Measurements from ENCODE around the gene HBG1. TPM values are rescaled to one million over a fixed set of nuclear protein-coding genes. Genes with fewer than 3 reads are reported as not detected.
"Not testable (repeated sequence)": the region's sequence is repeated elsewhere in the genome, so short reads cannot be mapped to it uniquely, and the experiment has no call there.

Gene HBG1
- total RNA-seq, 5 donors from 2014 or later (not counting 1 experiment from before 2014, with no cell fraction given): 1.8 to 6.4 (median 3.3) TPM; not detected in 2

DNA sequence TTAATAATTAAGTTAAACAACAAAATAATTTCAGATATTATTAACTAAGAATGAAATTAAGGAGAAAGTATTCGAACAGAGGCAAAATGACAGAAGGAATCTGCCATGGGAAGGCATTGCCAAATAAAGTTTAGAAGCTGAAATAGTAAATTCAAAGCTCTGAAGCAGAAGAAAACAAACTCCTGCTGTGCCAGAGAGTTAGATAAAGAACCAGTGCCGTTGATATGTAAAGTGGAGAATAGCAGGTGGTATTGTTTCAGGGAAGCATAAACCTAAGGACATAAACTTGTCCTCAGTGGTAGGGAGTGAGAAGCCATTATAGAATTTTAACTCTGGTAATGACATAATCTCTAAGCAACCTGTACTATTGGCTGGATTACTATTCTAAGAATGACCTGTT is 7.6 kb upstream of the HBG1 start:
- no peak for DNase-seq
- POLR2A ChIA-PET: no interaction called here
- H3K4me3 ChIP-seq (ENCODE audit: control insufficient read depth in 1 of 2, extremely low read depth in 1 of 2, low read length in 1 of 2): no peak overlapping the region
- peaks cover 0 to 8% of the 10 kb centered on the region in 2 experiments for H3K27me3 ChIP-seq (replicated peaks in 1 of 2; ENCODE audit: control insufficient read depth in 2 of 2, extremely low read depth in 1 of 2, insufficient read depth in 2 of 2, low read length in 1 of 2)
- H3K36me3 ChIP-seq (ENCODE audit: control insufficient read depth in 2 of 2, extremely low read depth in 1 of 2, insufficient read depth in 1 of 2, low read length in 1 of 2): no peaks in the 10 kb centered on the region
- no peak overlapping the region for H3K27ac Mint-ChIP-seq
- WGBS (ENCODE audit: insufficient coverage): no CpG with 5 or more reads among the region's 2 CpGs
- H3K4me3 Mint-ChIP-seq: no peak overlapping the region
- CTCF ChIA-PET: no interaction called here
- peaks cover 3 to 22% of the 10 kb centered on the region in 2 donors for H3K27me3 Mint-ChIP-seq
- H3K27ac ChIP-seq (ENCODE audit: low read length): no peak overlapping the region
- no peak for ATAC-seq (replicated peaks in 1 of 4)
- peaks cover 0 to 8% (median 5%) of the 10 kb centered on the region in 3 donors for H3K9me3 Mint-ChIP-seq
- no peaks in the 10 kb centered on the region for H3K9me3 ChIP-seq
- no peaks in the 10 kb centered on the region for H3K36me3 Mint-ChIP-seq
- no peaks in the 10 kb centered on the region for H3K4me1 ChIP-seq (ENCODE audit: control insufficient read depth in 1 of 2, extremely low read depth in 1 of 2, insufficient read depth in 2 of 2, low read length in 2 of 2)
- no peaks in the 10 kb centered on the region for H3K4me1 Mint-ChIP-seq

DNA sequence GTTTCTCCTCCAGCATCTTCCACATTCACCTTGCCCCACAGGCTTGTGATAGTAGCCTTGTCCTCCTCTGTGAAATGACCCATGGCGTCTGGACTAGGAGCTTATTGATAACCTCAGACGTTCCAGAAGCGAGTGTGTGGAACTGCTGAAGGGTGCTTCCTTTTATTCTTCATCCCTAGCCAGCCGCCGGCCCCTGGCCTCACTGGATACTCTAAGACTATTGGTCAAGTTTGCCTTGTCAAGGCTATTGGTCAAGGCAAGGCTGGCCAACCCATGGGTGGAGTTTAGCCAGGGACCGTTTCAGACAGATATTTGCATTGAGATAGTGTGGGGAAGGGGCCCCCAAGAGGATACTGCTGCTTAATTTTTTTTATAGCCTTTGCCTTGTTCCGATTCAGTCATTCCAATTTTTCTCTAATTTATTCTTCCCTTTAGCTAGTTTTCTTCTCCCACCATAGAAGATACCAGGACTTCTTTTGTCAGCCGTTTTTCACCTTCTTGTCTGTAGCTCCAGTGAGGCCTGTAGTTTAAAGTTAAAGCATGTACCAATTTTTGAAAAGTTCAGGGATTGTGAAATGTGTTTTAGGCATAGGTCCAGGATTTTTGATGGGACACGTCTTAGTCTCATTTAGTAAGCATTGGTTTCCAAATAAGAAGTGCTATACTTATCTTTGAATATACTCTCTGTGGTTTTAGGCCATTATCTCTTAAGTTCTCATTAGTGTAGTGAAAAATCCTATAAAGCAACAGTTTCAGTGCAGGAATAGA is 5.2 kb upstream of the HBG1 start, which contains the start of gene HBG2:
Gene HBG2, minus strand, starts transcription at position 136 of the 768 bp plus-strand sequence. Its CDS starts 53 bp downstream, at position 83.
- DNase-seq; H3K36me3 ChIP-seq (ENCODE audit: control insufficient read depth in 2 of 2, extremely low read depth in 1 of 2, insufficient read depth in 1 of 2, low read length in 1 of 2); CTCF ChIA-PET: not testable (repeated sequence)

DNA sequence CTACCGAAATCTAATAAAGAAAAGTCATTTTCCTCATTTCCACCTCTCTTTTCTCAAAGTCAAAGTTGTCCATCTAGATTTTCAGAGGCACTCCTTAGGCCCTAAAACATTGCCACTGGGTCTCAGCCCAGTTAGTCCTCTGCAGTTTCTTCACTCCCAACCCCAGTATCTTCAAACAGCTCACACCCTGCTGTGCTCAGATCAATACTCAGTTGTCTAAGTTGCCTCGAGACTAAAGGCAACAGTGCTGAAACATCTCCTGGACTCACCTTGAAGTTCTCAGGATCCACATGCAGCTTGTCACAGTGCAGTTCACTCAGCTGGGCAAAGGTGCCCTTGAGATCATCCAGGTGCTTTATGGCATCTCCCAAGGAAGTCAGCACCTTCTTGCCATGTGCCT is 4.4 kb upstream of the HBG1 start:
- ATAC-seq (replicated peaks in 1 of 4): peak in 1 of 4 experiments; percentile 15
- H3K4me3 Mint-ChIP-seq; H3K4me1 Mint-ChIP-seq; H3K27ac Mint-ChIP-seq; H3K9me3 ChIP-seq; CTCF ChIA-PET; H3K27ac ChIP-seq (ENCODE audit: low read length); POLR2A ChIA-PET; H3K36me3 ChIP-seq (ENCODE audit: control insufficient read depth in 2 of 2, extremely low read depth in 1 of 2, insufficient read depth in 1 of 2, low read length in 1 of 2); H3K27me3 ChIP-seq (replicated peaks in 1 of 2; ENCODE audit: control insufficient read depth in 2 of 2, extremely low read depth in 1 of 2, insufficient read depth in 2 of 2, low read length in 1 of 2); DNase-seq; H3K4me3 ChIP-seq (ENCODE audit: control insufficient read depth in 1 of 2, extremely low read depth in 1 of 2, low read length in 1 of 2); H3K36me3 Mint-ChIP-seq; H3K9me3 Mint-ChIP-seq; H3K4me1 ChIP-seq (ENCODE audit: control insufficient read depth in 1 of 2, extremely low read depth in 1 of 2, insufficient read depth in 2 of 2, low read length in 2 of 2): not testable (repeated sequence)
- WGBS (ENCODE audit: insufficient coverage): 90% methylated on average over 2 of the region's 2 CpGs
- H3K27me3 Mint-ChIP-seq: peaks cover 3 to 22% of the 10 kb centered on the region in 2 donors

More for the DNA sequence above, 5.2 kb upstream of the HBG1 start, which contains the start of gene HBG2:
- H3K9me3 ChIP-seq; POLR2A ChIA-PET; H3K27ac Mint-ChIP-seq; H3K27ac ChIP-seq (ENCODE audit: low read length); ATAC-seq (replicated peaks in 1 of 4); H3K4me3 Mint-ChIP-seq; H3K4me1 ChIP-seq (ENCODE audit: control insufficient read depth in 1 of 2, extremely low read depth in 1 of 2, insufficient read depth in 2 of 2, low read length in 2 of 2); H3K9me3 Mint-ChIP-seq; H3K4me3 ChIP-seq (ENCODE audit: control insufficient read depth in 1 of 2, extremely low read depth in 1 of 2, low read length in 1 of 2); H3K36me3 Mint-ChIP-seq; H3K4me1 Mint-ChIP-seq; H3K27me3 ChIP-seq (replicated peaks in 1 of 2; ENCODE audit: control insufficient read depth in 2 of 2, extremely low read depth in 1 of 2, insufficient read depth in 2 of 2, low read length in 1 of 2): not testable (repeated sequence)
- no CpG with 5 or more reads among the region's 9 CpGs for WGBS (ENCODE audit: insufficient coverage)
- peaks cover 3 to 22% of the 10 kb centered on the region in 2 donors for H3K27me3 Mint-ChIP-seq

DNA sequence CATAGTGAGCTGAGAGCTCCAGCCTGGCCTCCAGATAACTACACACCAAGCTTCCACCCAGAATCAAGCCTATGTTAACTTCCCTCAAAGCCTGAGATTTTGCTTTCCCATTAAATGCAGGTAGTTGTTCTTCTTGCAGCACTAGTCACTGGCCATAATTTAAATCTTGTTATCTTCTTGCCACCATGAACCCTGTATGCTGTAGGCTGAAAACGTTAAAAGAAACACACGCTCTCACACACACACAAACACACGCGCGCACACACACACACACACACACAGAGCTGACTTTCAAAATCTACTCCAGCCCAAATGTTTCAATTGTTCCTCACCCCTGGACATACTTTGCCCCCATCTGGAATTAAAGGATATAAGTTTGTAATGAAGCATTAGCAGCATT is 3.8 kb upstream of the HBG1 start:
- H3K4me3 ChIP-seq (ENCODE audit: control insufficient read depth in 1 of 2, extremely low read depth in 1 of 2, low read length in 1 of 2); CTCF ChIA-PET; H3K36me3 Mint-ChIP-seq; DNase-seq; ATAC-seq (replicated peaks in 1 of 4); H3K4me1 ChIP-seq (ENCODE audit: control insufficient read depth in 1 of 2, extremely low read depth in 1 of 2, insufficient read depth in 2 of 2, low read length in 2 of 2); H3K9me3 ChIP-seq; H3K36me3 ChIP-seq (ENCODE audit: control insufficient read depth in 2 of 2, extremely low read depth in 1 of 2, insufficient read depth in 1 of 2, low read length in 1 of 2); H3K9me3 Mint-ChIP-seq; H3K27me3 ChIP-seq (replicated peaks in 1 of 2; ENCODE audit: control insufficient read depth in 2 of 2, extremely low read depth in 1 of 2, insufficient read depth in 2 of 2, low read length in 1 of 2); H3K4me1 Mint-ChIP-seq; H3K27ac Mint-ChIP-seq; H3K4me3 Mint-ChIP-seq; POLR2A ChIA-PET; H3K27ac ChIP-seq (ENCODE audit: low read length): not testable (repeated sequence)
- WGBS (ENCODE audit: insufficient coverage): no CpG with 5 or more reads among the region's 5 CpGs
- H3K27me3 Mint-ChIP-seq: peaks cover 3 to 22% of the 10 kb centered on the region in 2 donors

DNA sequence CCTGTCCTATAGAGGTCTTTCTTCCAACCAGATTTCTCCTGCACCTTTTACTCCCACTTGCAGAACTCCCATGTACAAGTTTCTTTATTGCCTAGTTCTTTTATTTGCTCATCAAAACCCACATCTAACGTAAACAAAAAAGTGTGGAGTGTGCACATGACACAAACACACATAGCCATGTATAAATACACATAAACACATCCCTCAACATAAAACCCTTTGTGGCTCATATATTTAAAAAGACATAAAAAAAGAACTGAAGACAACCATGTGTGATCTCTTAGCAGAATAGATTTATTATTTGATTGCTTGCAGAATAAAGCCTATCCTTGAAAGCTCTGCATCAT is 3.2 kb upstream of the HBG1 start:
- H3K4me3 Mint-ChIP-seq: no peak overlapping the region
- no peaks in the 10 kb centered on the region for H3K4me1 ChIP-seq (ENCODE audit: control insufficient read depth in 1 of 2, extremely low read depth in 1 of 2, insufficient read depth in 2 of 2, low read length in 2 of 2)
- no CpG with 5 or more reads among the region's 1 CpG for WGBS (ENCODE audit: insufficient coverage)

DNA sequence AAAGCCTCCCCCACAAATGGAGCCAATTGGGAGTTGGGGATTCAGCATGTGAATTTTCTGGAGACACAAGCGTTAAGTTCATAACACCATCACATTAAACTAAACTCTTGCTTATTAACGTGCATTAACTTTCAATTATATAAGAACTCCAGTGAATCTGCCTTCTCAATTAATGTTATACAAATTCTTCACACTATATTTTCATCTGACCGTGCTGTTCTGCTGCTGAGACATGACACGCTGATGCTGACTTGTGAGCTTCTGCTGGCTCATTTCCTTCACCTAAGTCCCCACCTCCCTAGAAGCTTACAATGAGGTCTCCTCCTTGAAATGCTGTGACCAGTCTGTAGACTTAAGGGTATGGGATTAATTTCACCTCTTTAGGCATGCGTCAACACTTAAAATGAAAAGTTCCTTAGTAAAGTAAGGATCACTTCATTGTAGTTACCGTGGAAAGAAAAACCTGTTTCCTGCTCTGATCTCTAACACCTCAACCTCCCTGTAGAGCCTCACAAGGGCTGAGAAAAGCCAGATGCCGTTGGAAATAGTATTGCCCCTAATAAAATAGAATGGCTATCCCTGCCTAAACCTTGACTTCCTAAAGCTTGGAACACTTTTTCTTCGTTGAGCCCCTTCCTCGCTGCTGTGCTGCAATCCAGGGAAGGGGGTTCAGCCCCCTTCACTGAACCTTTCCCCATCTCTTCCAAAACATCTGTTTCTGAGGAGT is 2.7 kb upstream of the HBG1 start:
- no peak for DNase-seq
- no peak for ATAC-seq (replicated peaks in 1 of 4)
- Mint-ChIP-seq H3K36me3 (no peaks in the 10 kb centered on the region), H3K9me3 (no peaks in the 10 kb centered on the region), H3K27me3 (peaks cover 0 to 16% of the 10 kb centered on the region in 2 donors), H3K27ac (no peak overlapping the region), H3K4me1 (no peaks in the 10 kb centered on the region), H3K4me3 (no peak overlapping the region)
- WGBS (ENCODE audit: insufficient coverage): 96% methylated on average over 4 of the region's 9 CpGs
- no peaks in the 10 kb centered on the region for H3K36me3 ChIP-seq (ENCODE audit: control insufficient read depth in 2 of 2, extremely low read depth in 1 of 2, insufficient read depth in 1 of 2, low read length in 1 of 2)
- no peaks in the 10 kb centered on the region for H3K9me3 ChIP-seq
- H3K27ac ChIP-seq (ENCODE audit: low read length): no peak overlapping the region
- no peaks in the 10 kb centered on the region for H3K27me3 ChIP-seq (replicated peaks in 1 of 2; ENCODE audit: control insufficient read depth in 2 of 2, extremely low read depth in 1 of 2, insufficient read depth in 2 of 2, low read length in 1 of 2)
- ChIA-PET CTCF (no interaction called here), POLR2A (no interaction called here)
- no peaks in the 10 kb centered on the region for H3K4me1 ChIP-seq (ENCODE audit: control insufficient read depth in 1 of 2, extremely low read depth in 1 of 2, insufficient read depth in 2 of 2, low read length in 2 of 2)
- H3K4me3 ChIP-seq (ENCODE audit: control insufficient read depth in 1 of 2, extremely low read depth in 1 of 2, low read length in 1 of 2): no peak overlapping the region

More for the DNA sequence above, 3.2 kb upstream of the HBG1 start:
- Mint-ChIP-seq H3K27ac (no peak overlapping the region), H3K4me1 (no peaks in the 10 kb centered on the region), H3K36me3 (no peaks in the 10 kb centered on the region), H3K27me3 (peaks cover 3 to 20% of the 10 kb centered on the region in 2 donors), H3K9me3 (peaks cover 0 to 3% (median 0%) of the 10 kb centered on the region in 3 donors)
- no peak for ATAC-seq (replicated peaks in 1 of 4)
- H3K27me3 ChIP-seq (replicated peaks in 1 of 2; ENCODE audit: control insufficient read depth in 2 of 2, extremely low read depth in 1 of 2, insufficient read depth in 2 of 2, low read length in 1 of 2): no peaks in the 10 kb centered on the region
- CTCF ChIA-PET: no interaction called here
- no peak for DNase-seq
- H3K4me3 ChIP-seq (ENCODE audit: control insufficient read depth in 1 of 2, extremely low read depth in 1 of 2, low read length in 1 of 2): no peak overlapping the region
- POLR2A ChIA-PET: no interaction called here
- H3K36me3 ChIP-seq (ENCODE audit: control insufficient read depth in 2 of 2, extremely low read depth in 1 of 2, insufficient read depth in 1 of 2, low read length in 1 of 2): no peaks in the 10 kb centered on the region
- H3K27ac ChIP-seq (ENCODE audit: low read length): no peak overlapping the region
- no peaks in the 10 kb centered on the region for H3K9me3 ChIP-seq
